A549 (cell line): ENCODE measurements around the gene PSMB7.

ENCODE experiments used
- CEBPB ChIP-seq, 2 experiments: fragments of >200 bp in 1 of 2; sonication (Bioruptor Twin) in 1 of 2; formaldehyde crosslinking in 1 of 2; IDR thresholded peaks; 2 replicates each; pipeline ENCODE4 v1.6.1; 2012 to 2016
- CHD2 ChIP-seq: fragments of 150-350 bp; IDR thresholded peaks from 2 replicates; pipeline ENCODE4 v1.6.1; 2014; ENCODE audit warnings: low read length; ENCODE audit not compliant: partially characterized antibody
- CHD4 ChIP-seq: fragments of 200-600 bp; sonication (generic); IDR thresholded peaks from 2 replicates; pipeline ENCODE4 v1.6.1; 2016; ENCODE audit warnings: antibody characterized with exemption, mild to moderate bottlenecking, borderline replicate concordance
- CTCF ChIP-seq: fragments of >200 bp; sonication (Bioruptor Twin); formaldehyde crosslinking; IDR thresholded peaks from 3 replicates; pipeline ENCODE4 v1.5.1; 2016
- E2F6 ChIP-seq: IDR thresholded peaks from 2 replicates; pipeline ENCODE4 v1.6.1; 2012; ENCODE audit warnings: low read depth, borderline replicate concordance
- KDM1A ChIP-seq: fragments of 200-600 bp; sonication (generic); IDR thresholded peaks from 2 replicates; pipeline ENCODE4 v1.6.1; 2016; ENCODE audit warnings: low read depth, mild to moderate bottlenecking
- MAZ ChIP-seq: fragments of 150-350 bp; IDR thresholded peaks from 2 replicates; pipeline ENCODE4 v1.6.1; 2014; ENCODE audit warnings: antibody characterized with exemption, low read depth, low read length, borderline replicate concordance
- NPAS2 ChIP-seq: fragments of 250-450 bp; sonication (Bioruptor Pico); IDR thresholded peaks from 2 replicates; pipeline ENCODE4 v1.8.0; 2022; ENCODE audit warnings: mild to moderate bottlenecking, moderate library complexity, borderline replicate concordance
- POLR2A ChIP-seq: IDR thresholded peaks from 2 replicates; pipeline ENCODE4 v1.6.1; 2012; ENCODE audit warnings: mild to moderate bottlenecking, low read length
- RCOR1 ChIP-seq: fragments of 150-350 bp; IDR thresholded peaks from 2 replicates; pipeline ENCODE4 v1.6.1; 2014; ENCODE audit warnings: antibody characterized with exemption, low read length, low read depth
- SREBF2 ChIP-seq: fragments of 450-650 bp; IDR thresholded peaks from 2 replicates; pipeline ENCODE4 v1.6.1; 2014; ENCODE audit warnings: mild to moderate bottlenecking, moderate library complexity

GRCh38 chr9:124450241-124450924, 35.1 kb upstream of the PSMB7 start, which contains the start of gene ADGRD2:
- TF ChIP-seq CTCF (no peak), NPAS2 (no peak), CHD4 (no peak), MAZ (no peak), CHD2 (no peak), SREBF2 (no peak), CEBPB (IDR thresholded peaks at IDR 0.05) (no peak), KDM1A (no peak), RCOR1 (no peak), POLR2A (no peak), E2F6 (no peak)
